CD14-positive monocyte (primary cell): ENCODE results near the gene PRR20C. TPM values are rescaled to one million over a fixed set of nuclear protein-coding genes. Genes with fewer than 3 reads are reported as not detected.

Source experiments
- DNase-seq, 3 donors: peaks; one replicate each; pipeline ENCODE4 v3.0.0-alpha.2; 2011 to 2022
- H2AFZ ChIP-seq: 2 replicates; pipeline ENCODE4 v1.6.0; 2012; ENCODE audit warnings: mild to moderate bottlenecking, low read depth, low read length, inconsistent platforms; ENCODE audit not compliant: insufficient read depth, poor library complexity, severe bottlenecking
- H3K27ac ChIP-seq, 2 donors: 1 replicate in 1 of 2; 2 replicates in 1 of 2; pipeline ENCODE4 v1.5.1; 2012 to 2013; ENCODE audit warnings: low read length in 2 of 2, control low read depth in 1 of 2, inconsistent platforms in 1 of 2, low read depth in 1 of 2, mild to moderate bottlenecking in 1 of 2
- H3K27me3 ChIP-seq, 2 donors: one replicate each; pipeline versions ENCODE4 v1.6.0 to v1.6.1; 2011 to 2013; ENCODE audit warnings: low read length in 2 of 2; ENCODE audit not compliant: control insufficient read depth in 2 of 2, insufficient read depth in 2 of 2
- H3K36me3 ChIP-seq, 2 donors: replicated peaks in 1 of 2; 1 replicate in 1 of 2; 2 replicates in 1 of 2; pipeline versions ENCODE4 v1.5.1 to v1.6.1; 2012 to 2013; ENCODE audit warnings: low read length in 2 of 2, control low read depth in 1 of 2, inconsistent platforms in 1 of 2, mild to moderate bottlenecking in 1 of 2; ENCODE audit not compliant: insufficient read depth in 2 of 2, control insufficient read depth in 1 of 2
- H3K4me1 ChIP-seq, 2 donors: 1 replicate in 1 of 2; 2 replicates in 1 of 2; pipeline versions ENCODE4 v1.5.1 to v1.6.1; 2012 to 2013; ENCODE audit warnings: low read length in 2 of 2, control low read depth in 1 of 2, inconsistent platforms in 1 of 2, mild to moderate bottlenecking in 1 of 2, moderate library complexity in 1 of 2; ENCODE audit not compliant: insufficient read depth in 2 of 2, control insufficient read depth in 1 of 2
- H3K4me2 ChIP-seq: replicated peaks from 2 replicates; pipeline ENCODE3; 2012; ENCODE audit warnings: low read length, moderate library complexity, mild to moderate bottlenecking; ENCODE audit not compliant: poor library complexity, severe bottlenecking; ENCODE audit errors: extremely low read depth
- H3K4me3 ChIP-seq, 3 experiments: fragments of 200-600 bp in 1 of 3; sonication (generic) in 1 of 3; replicated peaks in 1 of 3; 1 replicate in 2 of 3; 2 replicates in 1 of 3; pipeline ENCODE4 v1.5.1; 2011 to 2013; ENCODE audit warnings: low read length in 3 of 3, mild to moderate bottlenecking in 3 of 3, control low read depth in 2 of 3, low read depth in 2 of 3, inconsistent platforms in 1 of 3, moderate library complexity in 1 of 3
- H3K79me2 ChIP-seq: 2 replicates; pipeline ENCODE4 v1.6.0; 2012; ENCODE audit warnings: mild to moderate bottlenecking, control low read depth, inconsistent platforms, low read length, moderate library complexity; ENCODE audit not compliant: insufficient read depth
- H3K9ac ChIP-seq: 2 replicates; pipeline ENCODE4 v1.6.0; 2017; ENCODE audit warnings: low read length, mild to moderate bottlenecking; ENCODE audit not compliant: insufficient read depth, poor library complexity, severe bottlenecking
- H3K9me3 ChIP-seq, 2 donors: replicated peaks in 1 of 2; 1 replicate in 1 of 2; 2 replicates in 1 of 2; pipeline versions ENCODE4 v1.5.1 to v1.6.1; 2012 to 2013; ENCODE audit warnings: low read length in 2 of 2, control low read depth in 1 of 2; ENCODE audit not compliant: control insufficient read depth in 1 of 2, insufficient read depth in 1 of 2
- H4K20me1 ChIP-seq: 2 replicates; pipeline ENCODE4 v1.6.0; 2012; ENCODE audit warnings: mild to moderate bottlenecking, low read length, control low read depth, moderate library complexity; ENCODE audit not compliant: insufficient read depth
- H3K27ac Mint-ChIP-seq, 7 donors: one replicate each; pipeline ENCODE4 v1.8.0; 2020; ENCODE audit warnings: mild to moderate bottlenecking in 7 of 7, mixed read lengths in 7 of 7, moderate library complexity in 6 of 7, inconsistent platforms in 2 of 7
- H3K27me3 Mint-ChIP-seq, 3 donors: one replicate each; pipeline ENCODE4 v1.8.0; 2021 to 2022; ENCODE audit warnings: low read depth in 3 of 3, mild to moderate bottlenecking in 3 of 3, mixed read lengths in 3 of 3, moderate library complexity in 3 of 3, inconsistent platforms in 1 of 3
- H3K36me3 Mint-ChIP-seq, 2 donors: one replicate each; pipeline ENCODE4 v1.8.0; 2020; ENCODE audit warnings: mixed read lengths in 2 of 2, inconsistent platforms in 1 of 2, mild to moderate bottlenecking in 1 of 2
- H3K4me1 Mint-ChIP-seq: one replicate; pipeline ENCODE4 v1.8.0; 2020; ENCODE audit warnings: mild to moderate bottlenecking, mixed read lengths
- H3K4me3 Mint-ChIP-seq, 2 donors: one replicate each; pipeline ENCODE4 v1.8.0; 2020; ENCODE audit warnings: mild to moderate bottlenecking in 2 of 2, mixed read lengths in 2 of 2, moderate library complexity in 1 of 2
- H3K9me3 Mint-ChIP-seq, 7 donors: one replicate each; pipeline ENCODE4 v1.8.0; 2020 to 2022; ENCODE audit warnings: mixed read lengths in 7 of 7, mild to moderate bottlenecking in 6 of 7, moderate library complexity in 6 of 7, inconsistent platforms in 2 of 7
- WGBS: methylation state at CpG from one replicate; pipeline ENCODE4 v1.1.5; 2013; ENCODE audit warnings: missing lambda C conversion rate; ENCODE audit not compliant: insufficient coverage; 5-methylcytosine and 5-hydroxymethylcytosine counted together
- intact Hi-C, 2 donors: fragments of 100-400 bp; cut with micrococcal nuclease; formaldehyde crosslinking; loops; one replicate each; pipeline versions ENCODE4 v1.15.0 to v1.15.1; 2023
- polyA plus RNA-seq, 3 donors: library from polyadenylated mRNA; depleted of rRNA in 1 of 3; unstranded in 2 of 3; stranded (reverse) in 1 of 3; fragments of 300-500 nt in 2 of 3; fragments of >200 nt in 1 of 3; fragmentation: Illumina TruSeq in 2 of 3; gene quantifications; 1 replicate in 2 of 3; 2 replicates in 1 of 3; pipeline ENCODE4 v1.2.3, GENCODE V29; 2012 to 2021
- small RNA-seq: library from RNA; depleted of rRNA; stranded (forward); fragments of <200 nt; gene quantifications from one replicate; pipeline ENCODE3, GENCODE V24; 2012; ENCODE audit warnings: low read depth; ENCODE audit not compliant: insufficient read length
- TF ChIP-seq, protein P1 (sequence below): fragments of 200-600 bp; IDR thresholded peaks from one replicate; pipeline ENCODE4 v1.8.0; 2022; ENCODE audit warnings: antibody characterized with exemption, mild to moderate bottlenecking

PRR20C gene
- polyA plus RNA-seq, 3 donors = not detected

GRCh38 chr13:57191667-57192066 is 37.8 kb downstream of the PRR20C start:
- Histone ChIP-seq H3K4me2 (no peak overlapping the region), H3K79me2 (no peaks in the 10 kb centered on the region), H3K36me3 (no peaks in the 10 kb centered on the region), H3K4me1 (no peaks in the 10 kb centered on the region), H3K27me3 (no peaks in the 10 kb centered on the region), H3K9me3 (peaks cover 0 to 5% of the 10 kb centered on the region in 2 donors), H3K9ac (no peak overlapping the region), H3K4me3 (no peak overlapping the region), H2AFZ (no peak overlapping the region), H3K27ac (no peak overlapping the region), H4K20me1 (no peaks in the 10 kb centered on the region)
- no peaks in the 10 kb centered on the region for H3K4me1 Mint-ChIP-seq
- H3K9me3 Mint-ChIP-seq = peaks cover 0 to 4% (median 0%) of the 10 kb centered on the region in 7 donors
- TF ChIP-seq, protein P1, sequence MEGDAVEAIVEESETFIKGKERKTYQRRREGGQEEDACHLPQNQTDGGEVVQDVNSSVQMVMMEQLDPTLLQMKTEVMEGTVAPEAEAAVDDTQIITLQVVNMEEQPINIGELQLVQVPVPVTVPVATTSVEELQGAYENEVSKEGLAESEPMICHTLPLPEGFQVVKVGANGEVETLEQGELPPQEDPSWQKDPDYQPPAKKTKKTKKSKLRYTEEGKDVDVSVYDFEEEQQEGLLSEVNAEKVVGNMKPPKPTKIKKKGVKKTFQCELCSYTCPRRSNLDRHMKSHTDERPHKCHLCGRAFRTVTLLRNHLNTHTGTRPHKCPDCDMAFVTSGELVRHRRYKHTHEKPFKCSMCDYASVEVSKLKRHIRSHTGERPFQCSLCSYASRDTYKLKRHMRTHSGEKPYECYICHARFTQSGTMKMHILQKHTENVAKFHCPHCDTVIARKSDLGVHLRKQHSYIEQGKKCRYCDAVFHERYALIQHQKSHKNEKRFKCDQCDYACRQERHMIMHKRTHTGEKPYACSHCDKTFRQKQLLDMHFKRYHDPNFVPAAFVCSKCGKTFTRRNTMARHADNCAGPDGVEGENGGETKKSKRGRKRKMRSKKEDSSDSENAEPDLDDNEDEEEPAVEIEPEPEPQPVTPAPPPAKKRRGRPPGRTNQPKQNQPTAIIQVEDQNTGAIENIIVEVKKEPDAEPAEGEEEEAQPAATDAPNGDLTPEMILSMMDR = no peak
- intact Hi-C loops = no loop called here
- no peaks in the 10 kb centered on the region for H3K27me3 Mint-ChIP-seq
- no peak for DNase-seq
- WGBS = no CpG with 5 or more reads among the region's 1 CpG
- no peaks in the 10 kb centered on the region for H3K36me3 Mint-ChIP-seq
- H3K4me3 Mint-ChIP-seq = no peak overlapping the region
- H3K27ac Mint-ChIP-seq = no peak overlapping the region

Small RNAs within 50 kb of the gene (small RNA-seq; reads per million reads assigned to genes)
- gene PRR20FP = not detected

Other genes starting within 250 kb of the PRR20C start
- not detected for gene PRR20A, start 13.1 kb upstream of the PRR20C start, polyA plus RNA-seq
- not detected for gene PRR20B, start 6.6 kb upstream of the PRR20C start, polyA plus RNA-seq
- not detected for gene PRR20D, start 6.6 kb downstream of the PRR20C start, polyA plus RNA-seq
- not detected for gene PRR20E, start 13.1 kb downstream of the PRR20C start, polyA plus RNA-seq